HG02981 (cell line): ENCODE measurements around the gene APOBEC3H.
"Not testable (repeated sequence)": the region's sequence is repeated elsewhere in the genome, so short reads cannot be mapped to it uniquely, and the experiment has no call there.

ENCODE experiments used
- ATAC-seq: cut with Tn5 transposase; IDR thresholded peaks from one replicate; pipeline ENCODE4 v1.9.1; 2021; ENCODE audit warnings: mild to moderate bottlenecking, moderate library complexity; ENCODE audit not compliant: unreplicated experiment

The APOBEC3H gene

GRCh38 chr22:39097098-39098020 lies at the start of gene APOBEC3H:
Gene APOBEC3H (plus strand): TSS chr22:39097244. CDS start chr22:39100279, 3,035 bp downstream.
- ATAC-seq: no peak

- not testable (repeated sequence) for ATAC-seq
Observed at GRCh38 chr22:39049486-39049885, 47.6 kb upstream of the APOBEC3H start.

GRCh38 chr22:39051844-39052495 lies 45.1 kb upstream of the APOBEC3H start:
- ATAC-seq: not testable (repeated sequence)

DNA sequence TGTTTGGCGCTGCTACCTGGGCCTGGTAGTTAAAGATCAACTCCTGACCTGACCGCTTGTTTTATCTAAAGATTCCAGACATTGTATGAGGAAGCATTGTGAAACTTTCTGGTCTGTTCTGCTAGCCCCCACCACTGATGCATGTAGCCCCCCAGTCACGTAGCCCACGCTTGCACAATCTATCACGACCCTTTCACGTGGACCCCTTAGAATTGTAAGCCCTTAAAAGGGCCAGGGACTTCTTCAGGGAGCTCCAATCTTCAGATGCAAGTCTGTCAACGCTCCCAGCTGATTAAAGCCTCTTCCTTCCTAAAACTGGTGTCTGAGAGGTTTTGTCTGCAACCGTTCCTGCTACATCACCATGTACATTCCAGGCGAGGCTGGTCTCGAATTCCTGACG lies 41.4 kb upstream of the APOBEC3H start:
- no peak for ATAC-seq

GRCh38 chr22:39061290-39061689 lies 35.8 kb upstream of the APOBEC3H start:
- ATAC-seq: not testable (repeated sequence)

DNA sequence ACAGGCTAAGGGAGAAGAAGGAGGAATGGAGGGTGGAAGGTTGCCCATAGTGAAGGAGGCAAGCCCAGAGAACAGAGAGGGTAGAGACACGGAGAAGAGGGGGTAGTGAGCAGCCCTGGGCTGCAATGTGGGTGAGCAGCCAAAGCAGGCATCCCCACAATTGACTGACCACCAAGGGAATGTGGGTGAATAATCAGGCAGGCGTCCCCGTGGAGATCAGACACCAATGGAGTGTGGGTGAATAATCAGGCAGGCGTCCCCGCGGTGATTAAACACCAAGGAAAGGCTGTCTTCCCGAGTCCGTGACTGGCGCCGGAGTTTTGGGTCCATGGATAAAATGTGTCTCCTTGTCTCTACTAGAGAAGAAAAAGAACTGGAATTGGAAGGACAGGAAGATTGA lies 35.1 kb upstream of the APOBEC3H start:
- ATAC-seq: not testable (repeated sequence)

- peak; percentile 48 for ATAC-seq
Observed at GRCh38 chr22:39063904-39064303, 33.1 kb upstream of the APOBEC3H start.

- not testable (repeated sequence) for ATAC-seq
Observed at GRCh38 chr22:39066442-39067276, 30.4 kb upstream of the APOBEC3H start.

DNA sequence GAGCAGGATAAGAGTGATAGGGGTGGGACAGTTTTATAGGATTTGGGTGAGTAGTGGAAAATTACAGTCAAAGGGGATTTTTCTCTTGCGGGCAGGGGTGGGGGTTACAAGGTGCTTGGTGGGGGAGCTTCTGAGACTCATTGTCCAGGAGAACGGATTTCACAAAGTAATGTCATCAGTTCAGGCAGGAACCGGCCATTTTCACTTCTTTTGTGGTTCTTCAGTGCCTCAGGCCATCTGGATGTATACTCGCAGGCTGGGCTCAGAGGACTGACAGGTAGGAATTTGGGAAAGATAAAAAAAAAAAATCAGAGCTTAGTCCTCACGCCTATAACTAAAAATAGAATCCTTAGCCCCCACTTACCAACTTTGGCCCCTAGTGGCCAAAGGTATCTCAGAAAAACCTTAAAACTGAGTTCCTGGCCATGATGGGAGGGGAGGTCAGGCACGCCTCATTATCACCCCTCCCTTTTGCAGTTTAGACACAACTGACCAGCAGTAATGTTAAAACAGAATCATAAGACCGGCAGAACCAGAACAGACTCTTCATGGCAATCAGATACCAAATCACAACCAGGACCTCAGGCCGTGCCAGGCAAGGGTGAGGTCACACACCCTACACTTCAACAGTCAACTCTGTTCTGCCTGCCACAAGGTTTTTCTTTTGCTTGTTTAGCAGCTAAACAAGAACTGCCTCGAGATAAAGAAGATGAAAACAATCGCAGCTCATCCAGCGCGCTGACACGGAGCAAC lies 28.8 kb upstream of the APOBEC3H start:
- ATAC-seq: no peak

DNA sequence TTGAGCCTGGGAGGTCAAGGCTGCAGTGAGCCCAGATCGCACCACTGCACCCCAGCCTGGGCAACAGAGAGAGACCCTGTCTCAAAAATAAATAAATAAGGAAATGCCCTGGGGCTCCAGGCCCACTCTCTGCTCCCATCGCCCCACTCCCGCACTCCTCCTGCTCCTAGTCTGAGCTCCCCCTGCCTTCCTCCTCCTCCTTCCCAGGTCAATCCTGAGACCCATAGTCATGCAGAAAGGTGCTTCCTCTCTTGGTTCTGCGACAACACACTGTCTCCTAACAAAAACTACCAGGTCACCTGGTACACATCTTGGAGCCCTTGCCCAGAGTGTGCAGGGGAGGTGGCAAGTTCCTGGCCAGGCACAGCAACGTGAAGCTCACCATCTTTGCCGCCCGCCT lies 26.9 kb upstream of the APOBEC3H start:
- no peak for ATAC-seq

DNA sequence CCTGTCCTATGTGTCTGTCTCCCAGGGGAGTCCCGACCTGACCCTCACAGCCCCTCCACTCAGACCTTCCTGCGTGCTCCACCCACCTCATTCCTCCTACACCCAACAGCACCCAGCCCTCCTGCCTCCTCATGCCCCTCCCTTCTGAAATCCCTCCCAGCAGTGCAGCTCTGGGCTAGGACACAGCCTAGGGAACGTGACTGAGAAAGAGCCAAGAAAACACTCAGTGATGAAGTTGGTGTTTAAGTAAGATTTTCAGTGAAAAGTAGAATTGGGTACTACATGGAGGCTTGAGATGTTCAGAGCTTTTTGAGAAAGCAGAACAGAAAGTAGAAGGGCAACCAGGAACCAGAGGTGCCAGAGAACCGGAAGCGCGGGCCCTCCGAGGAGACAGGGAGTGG lies 24.5 kb upstream of the APOBEC3H start:
- not testable (repeated sequence) for ATAC-seq

DNA sequence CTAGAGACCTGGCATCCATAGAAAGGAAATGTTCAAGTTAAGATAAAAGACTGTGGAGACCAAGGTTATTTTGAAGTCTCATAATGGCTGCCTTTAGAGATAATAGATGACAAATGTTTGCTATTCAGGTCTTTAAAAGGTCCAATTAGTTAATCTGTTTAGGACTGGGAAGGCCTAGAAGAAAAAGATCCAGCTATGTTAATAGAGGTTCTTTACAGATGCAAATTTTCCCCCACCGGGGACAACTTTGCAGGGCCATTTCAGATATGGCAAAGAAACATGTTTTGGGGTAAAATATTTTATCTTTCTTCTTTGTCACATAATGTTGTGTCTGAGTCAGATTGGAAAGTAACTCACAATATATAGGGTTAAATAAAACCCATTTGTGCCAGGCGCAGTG lies 23.1 kb upstream of the APOBEC3H start:
- no peak for ATAC-seq

DNA sequence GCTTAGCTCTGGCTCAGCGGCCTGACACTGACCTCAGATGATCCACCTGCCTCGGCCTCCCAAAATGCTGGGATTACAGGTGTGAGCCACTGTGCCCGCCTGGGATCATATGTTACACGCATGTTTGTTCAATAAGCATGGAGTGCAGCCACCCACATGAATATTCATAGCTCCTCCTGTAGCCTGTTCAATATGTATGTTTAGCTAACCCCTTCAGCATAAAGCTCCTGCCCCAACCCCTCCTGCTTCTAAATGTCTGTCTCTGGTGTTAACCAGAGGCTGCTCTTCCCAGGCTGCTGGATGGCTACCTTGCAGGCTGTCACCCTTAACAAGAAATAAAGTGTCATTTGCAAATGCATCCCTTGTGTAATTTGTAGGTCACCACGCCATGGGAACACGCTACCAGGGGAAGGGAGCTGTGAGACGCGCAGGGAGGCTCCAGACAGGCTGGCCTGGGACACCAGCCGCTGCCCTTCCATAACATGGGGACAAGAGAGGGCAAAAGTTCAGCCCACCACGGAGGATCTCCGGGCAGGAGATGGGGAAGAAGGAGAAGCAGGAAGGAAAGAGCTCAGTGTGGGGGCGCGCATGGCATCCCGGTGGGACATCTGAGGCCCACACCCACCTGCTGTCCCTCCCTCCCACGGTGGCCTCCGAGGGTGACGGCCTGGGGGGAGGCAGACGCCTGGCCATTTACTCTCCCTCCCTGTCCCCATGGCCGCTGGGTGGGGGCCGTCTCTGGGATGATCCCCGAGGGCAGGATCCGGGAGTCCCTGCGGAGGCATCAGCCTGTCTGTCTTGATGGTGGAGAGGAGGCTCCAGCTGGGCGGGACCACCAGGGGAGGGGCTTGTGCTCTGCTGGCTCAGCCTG lies 20.7 kb upstream of the APOBEC3H start:
- ATAC-seq: not testable (repeated sequence)

DNA sequence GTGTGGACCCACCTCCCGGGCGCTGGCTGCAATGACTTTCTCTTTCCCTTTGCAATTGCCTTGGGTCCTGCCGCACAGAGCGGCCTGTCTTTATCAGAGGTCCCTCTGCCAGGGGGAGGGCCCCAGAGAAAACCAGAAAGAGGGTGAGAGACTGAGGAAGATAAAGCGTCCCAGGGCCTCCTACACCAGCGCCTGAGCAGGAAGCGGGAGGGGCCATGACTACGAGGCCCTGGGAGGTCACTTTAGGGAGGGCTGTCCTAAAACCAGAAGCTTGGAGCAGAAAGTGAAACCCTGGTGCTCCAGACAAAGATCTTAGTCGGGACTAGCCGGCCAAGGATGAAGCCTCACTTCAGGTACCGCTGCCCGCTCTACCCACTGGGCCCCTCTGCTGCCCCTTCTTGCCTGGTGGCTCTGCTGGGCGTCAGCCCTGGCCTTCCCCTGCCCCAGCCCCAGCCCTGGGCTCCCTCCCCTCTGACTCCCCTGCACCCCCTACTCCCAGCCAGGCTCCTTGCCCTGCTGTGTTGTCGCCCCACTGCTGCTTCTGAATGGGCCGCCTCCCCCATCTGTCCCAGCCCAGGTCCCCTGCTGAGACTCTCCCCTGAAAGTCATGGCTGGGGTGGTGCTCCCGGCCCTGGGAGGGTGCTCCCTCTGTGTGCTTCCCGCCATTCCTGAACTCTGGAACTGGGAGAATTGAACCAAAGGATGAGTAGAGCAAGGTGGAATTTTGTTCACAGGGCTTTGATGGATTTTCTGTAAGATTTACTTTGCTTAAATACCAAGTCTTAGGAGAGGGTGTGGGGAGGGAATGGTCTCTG lies 19.8 kb upstream of the APOBEC3H start, which contains the start of gene APOBEC3G:
APOBEC3G (plus strand) TSS at position 250 of the 815 bp plus-strand sequence; CDS start at position 337, 87 bp downstream.
- peak; percentile 66 for ATAC-seq

DNA sequence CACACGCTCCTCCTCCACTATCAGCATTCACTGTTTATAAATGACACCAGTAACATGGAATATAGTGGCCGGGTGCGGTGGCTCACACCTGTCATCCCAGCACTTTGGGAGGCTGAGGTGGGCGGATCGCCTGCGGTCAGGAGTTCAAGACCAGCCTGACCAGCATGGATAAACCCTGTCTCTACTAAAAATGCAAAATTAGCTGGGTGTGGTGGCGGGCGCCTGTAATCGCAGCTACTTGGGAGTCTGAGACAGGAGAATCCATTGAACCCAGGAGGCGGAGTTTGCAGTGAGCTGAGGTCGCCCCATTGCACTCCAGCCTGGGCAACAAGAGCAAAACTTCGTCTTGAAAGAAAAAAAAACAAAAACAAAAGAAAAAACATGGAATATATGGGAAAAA lies 19.1 kb upstream of the APOBEC3H start:
- not testable (repeated sequence) for ATAC-seq

DNA sequence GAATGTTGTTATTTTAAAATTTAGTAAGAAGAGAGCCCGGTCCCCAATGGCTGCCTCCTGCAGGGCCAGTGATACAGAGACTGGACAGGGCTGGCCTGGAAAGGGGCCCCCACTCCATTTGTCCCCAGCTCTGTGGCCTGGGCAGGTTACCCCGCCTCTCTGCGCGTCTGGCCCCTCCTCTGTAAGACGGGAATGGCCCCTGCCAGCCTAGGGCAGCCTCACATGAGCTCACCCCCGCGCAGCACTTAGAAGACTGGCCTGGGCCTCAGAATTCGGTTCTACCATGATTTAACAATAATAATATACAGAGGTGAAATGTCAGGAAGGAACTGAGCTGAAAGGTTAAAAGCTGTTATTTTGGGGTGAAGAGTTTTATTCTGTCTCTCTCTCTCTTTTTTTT lies 18.7 kb upstream of the APOBEC3H start:
- no peak for ATAC-seq

- ATAC-seq: not testable (repeated sequence)
Observed at GRCh38 chr22:39079054-39079637, 17.9 kb upstream of the APOBEC3H start.
